GM10248 (cell line): ENCODE measurements around the gene CCR5AS.
"Not testable (repeated sequence)": the region's sequence is repeated elsewhere in the genome, so short reads cannot be mapped to it uniquely, and the experiment has no call there.

Source experiments
- CTCF ChIA-PET: fragments of 300-600 bp; sonication (Branson Sonifier 250); formaldehyde crosslinking; extraction: SDS; loops from one replicate; lab custom pipeline; 2021; ENCODE audit warnings: antibody characterized with exemption; lab: Yijun Ruan, JAX
- POLR2A ChIA-PET: fragments of 350-650 bp; sonication (Branson Sonifier 250); formaldehyde crosslinking; extraction: SDS; loops from one replicate; lab custom pipeline; 2020; ENCODE audit warnings: antibody characterized with exemption; lab: Yijun Ruan, JAX
- DNase-seq: peaks from one replicate; pipeline ENCODE4 v3.0.0; 2012; ENCODE audit errors: extremely low spot score
- CTCF ChIP-seq: IDR thresholded peaks from 2 replicates; pipeline ENCODE4 v1.5.1; 2012; ENCODE audit warnings: mild to moderate bottlenecking, low read depth; ENCODE audit errors: extremely low read depth, missing control alignments, control extremely low read depth

The CCR5AS gene

DNA sequence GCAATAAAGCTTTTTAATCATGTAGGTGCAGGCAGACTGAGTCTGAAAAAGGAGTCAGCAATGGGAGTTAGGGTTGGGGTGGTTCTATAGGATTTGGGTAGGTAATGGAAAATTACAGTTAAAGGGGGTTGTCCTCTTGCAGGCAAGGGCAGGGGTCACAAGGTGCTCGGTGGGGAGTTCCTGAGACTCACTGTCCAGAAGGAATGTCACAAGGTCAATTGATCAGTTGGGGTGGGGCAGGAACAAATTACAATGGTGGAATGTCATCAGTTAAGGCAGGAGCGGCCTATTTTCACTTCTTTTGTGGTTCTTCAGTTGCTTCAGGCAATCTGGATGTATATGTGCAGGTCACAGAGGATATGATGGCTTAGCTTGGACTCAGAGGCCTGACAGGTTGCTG lies 13.9 kb downstream of the CCR5AS start:
- ChIA-PET POLR2A (no interaction called here), CTCF (no interaction called here)
- DNase-seq: no peak
- no peak for TF ChIP-seq CTCF

DNA sequence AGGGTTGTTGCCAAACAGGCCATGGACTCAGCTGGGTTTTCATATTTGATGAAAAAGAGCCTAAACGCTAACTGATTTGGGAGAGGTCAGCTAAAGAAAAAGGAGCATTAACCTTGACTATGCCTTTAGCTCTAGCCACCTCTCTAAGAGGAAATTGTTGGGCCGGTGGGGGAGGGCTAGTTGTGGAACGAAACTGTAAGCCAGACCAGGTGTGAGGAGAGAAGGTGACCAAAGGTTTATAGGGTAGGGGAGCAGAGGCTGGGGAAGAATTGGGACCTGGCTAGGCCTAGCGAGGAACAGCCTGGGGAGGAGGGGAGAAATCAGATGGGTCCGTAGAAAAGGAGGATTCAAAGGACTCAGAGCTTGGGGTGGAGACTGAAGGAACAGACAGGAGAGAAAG lies 15.3 kb downstream of the CCR5AS start:
- DNase-seq, POLR2A ChIA-PET: not testable (repeated sequence)
- CTCF ChIA-PET: interaction anchor here (1.2 kb wide), 1 partner anchor 9 kb away, joined by 3 read pairs; no protein-coding TSS in a partner anchor

DNA sequence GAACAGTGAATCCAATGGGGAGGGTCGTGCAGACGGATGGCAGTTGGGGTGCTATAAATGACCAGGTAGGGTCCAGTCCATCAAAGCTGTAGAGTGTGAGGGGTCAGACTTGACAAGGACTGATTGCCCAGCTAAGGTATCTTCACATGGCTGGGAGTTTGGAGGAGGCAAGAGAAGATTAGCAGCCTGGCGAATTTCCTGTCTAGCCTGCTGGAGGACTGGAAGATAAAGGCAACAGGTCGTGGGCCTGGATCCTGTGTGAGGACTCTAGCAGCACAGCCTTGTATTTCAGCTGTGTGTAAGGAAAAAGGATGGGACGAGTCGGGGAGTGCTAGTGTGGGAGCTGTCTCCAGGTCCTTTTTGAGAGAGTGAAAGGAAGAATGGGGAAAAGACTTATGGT lies 17.6 kb downstream of the CCR5AS start:
- no peak for DNase-seq
- ChIA-PET POLR2A (interaction anchor here (0.6 kb wide), 1 partner anchor 305 kb away, joined by 5 read pairs; no protein-coding TSS in a partner anchor), CTCF (interaction anchor here (2.3 kb wide), 1 partner anchor 11 kb away, joined by 10 read pairs; no protein-coding TSS in a partner anchor)
- no peak for TF ChIP-seq CTCF

DNA sequence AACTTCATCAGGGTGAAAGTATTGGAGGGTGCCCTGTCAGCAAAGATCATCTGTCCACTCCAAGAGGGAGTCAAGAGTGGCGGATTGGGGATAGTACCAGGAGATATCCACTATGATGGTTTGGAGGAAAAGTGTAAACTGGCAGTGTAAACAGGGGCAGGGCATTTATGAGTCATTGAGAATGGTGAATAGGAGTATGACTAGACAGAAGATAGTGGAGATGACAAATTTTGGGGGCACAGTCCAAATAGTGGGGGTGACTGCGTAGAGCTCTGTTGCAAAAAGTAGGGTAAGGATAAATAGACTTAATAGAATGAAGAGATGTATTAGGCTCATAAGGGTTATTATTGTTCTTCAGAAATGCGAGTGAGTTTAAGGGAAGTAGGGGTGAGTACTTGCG lies 18.0 kb downstream of the CCR5AS start:
- DNase-seq, POLR2A ChIA-PET: not testable (repeated sequence)
- CTCF ChIA-PET: interaction anchor here (2.3 kb wide), 1 partner anchor 11 kb away, joined by 10 read pairs; no protein-coding TSS in a partner anchor

DNA sequence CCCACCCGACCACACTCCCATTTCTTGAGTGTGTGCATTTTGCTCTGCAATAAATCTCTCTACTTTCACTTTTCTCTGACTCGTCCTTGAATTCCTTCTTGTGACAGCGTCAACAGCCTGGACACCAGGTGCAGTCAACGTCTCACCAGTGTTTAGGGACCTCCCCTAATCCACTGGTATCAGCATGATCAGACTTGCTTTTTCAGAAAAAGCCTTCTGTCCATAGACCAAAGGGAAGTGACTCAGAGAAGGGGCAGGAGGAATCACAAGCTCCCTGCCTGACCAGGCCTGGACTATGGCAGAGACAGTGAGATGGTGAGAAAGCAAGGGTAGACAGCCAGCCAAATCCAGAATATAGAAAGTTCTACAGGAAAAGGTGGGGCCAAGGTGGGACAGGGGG lies 20.7 kb downstream of the CCR5AS start:
- TF ChIP-seq CTCF: no peak
- CTCF ChIA-PET: no interaction called here
- POLR2A ChIA-PET: no interaction called here
- no peak for DNase-seq

- ChIA-PET CTCF (interaction anchor here (1.2 to 4.3 kb wide), 9 partner anchors 9 to 445 kb away, joined by 3 to 24 read pairs (median 4); partner anchors contain the start of gene CCR5), POLR2A (no interaction called here)
- no peak for TF ChIP-seq CTCF
- DNase-seq: no peak
Measured at GRCh38 chr3:46383951-46384330, 22.9 kb downstream of the CCR5AS start.

DNA sequence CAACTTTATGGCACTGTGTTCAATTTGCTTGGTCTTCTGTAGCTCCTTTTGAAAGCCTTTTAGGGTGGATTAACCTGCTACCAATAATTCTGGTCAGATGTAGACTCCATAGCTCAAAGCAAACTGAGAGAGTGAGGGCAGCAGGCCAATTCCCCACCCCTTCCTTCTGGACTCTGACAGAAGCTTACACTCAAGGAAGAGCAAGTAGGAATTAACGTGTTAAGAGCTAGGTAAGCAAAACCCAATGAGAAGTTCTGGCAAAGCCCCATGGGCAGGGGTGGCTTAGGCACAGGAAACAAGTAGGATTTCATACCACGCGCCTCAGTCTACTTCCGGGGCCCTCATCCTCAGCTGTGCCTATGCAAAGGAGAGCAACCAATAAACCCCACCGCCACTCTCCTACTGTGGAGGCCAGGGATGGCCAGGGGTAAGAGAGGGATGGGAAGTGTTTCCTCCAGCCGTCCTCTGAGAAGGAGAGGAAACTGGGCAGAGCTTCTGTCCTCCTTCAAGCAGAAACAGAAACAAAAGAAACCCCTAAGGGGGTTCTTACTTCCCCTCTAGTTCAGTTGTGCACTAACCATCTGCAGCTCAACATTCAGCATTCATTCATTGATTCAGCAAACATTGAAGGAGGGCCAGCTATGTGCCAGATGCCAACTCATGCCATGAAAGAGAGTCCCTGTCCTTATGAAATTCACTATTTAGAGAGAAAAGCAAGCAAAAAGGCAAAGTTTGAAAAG lies 23.5 kb downstream of the CCR5AS start:
- POLR2A ChIA-PET: no interaction called here
- TF ChIP-seq CTCF: no peak
- CTCF ChIA-PET: interaction anchor here (1.2 to 4.3 kb wide), 8 partner anchors 9 to 445 kb away, joined by 3 to 24 read pairs (median 6); partner anchors contain the start of gene CCR5
- DNase-seq: no peak
